ENCODE results near the gene IL12RB2.

DNA sequence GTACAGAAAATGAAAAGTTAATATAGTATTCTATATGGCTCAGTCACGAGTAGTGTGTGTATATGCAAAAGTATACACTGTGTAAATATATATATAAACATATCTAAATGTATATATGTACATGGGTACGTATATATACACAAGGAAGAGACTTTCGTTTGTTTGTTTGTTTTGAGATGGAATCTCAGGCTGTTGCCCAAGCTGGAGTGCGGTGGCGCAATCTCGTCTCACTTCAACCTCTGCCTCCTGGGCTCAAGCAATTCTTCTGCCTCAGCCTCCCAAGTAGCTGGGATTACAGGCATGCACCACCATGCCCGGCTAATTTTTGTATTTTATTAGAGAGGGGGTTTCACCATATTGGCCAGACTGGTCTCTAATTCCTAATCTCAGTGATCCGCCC is 16.4 kb downstream of the IL12RB2 start:
- TF ChIP-seq, protein P1, sequence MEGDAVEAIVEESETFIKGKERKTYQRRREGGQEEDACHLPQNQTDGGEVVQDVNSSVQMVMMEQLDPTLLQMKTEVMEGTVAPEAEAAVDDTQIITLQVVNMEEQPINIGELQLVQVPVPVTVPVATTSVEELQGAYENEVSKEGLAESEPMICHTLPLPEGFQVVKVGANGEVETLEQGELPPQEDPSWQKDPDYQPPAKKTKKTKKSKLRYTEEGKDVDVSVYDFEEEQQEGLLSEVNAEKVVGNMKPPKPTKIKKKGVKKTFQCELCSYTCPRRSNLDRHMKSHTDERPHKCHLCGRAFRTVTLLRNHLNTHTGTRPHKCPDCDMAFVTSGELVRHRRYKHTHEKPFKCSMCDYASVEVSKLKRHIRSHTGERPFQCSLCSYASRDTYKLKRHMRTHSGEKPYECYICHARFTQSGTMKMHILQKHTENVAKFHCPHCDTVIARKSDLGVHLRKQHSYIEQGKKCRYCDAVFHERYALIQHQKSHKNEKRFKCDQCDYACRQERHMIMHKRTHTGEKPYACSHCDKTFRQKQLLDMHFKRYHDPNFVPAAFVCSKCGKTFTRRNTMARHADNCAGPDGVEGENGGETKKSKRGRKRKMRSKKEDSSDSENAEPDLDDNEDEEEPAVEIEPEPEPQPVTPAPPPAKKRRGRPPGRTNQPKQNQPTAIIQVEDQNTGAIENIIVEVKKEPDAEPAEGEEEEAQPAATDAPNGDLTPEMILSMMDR (IDR thresholded peaks at IDR 0.05; ENCODE audit: low read depth, low read length): no peak
- no peak for TF ChIP-seq EZH2phosphoT487 (IDR thresholded peaks at IDR 0.05; ENCODE audit: low read depth)
